ENCODE results near the gene ANO2.
"Not testable (repeated sequence)": the region's sequence is repeated elsewhere in the genome, so short reads cannot be mapped to it uniquely, and the experiment has no call there.

Gene ANO2

GRCh38 chr12:5887819-5888218 lies 57.2 kb downstream of the ANO2 start:
- DNase-seq (ENCODE audit: low spot score), result not testable (repeated sequence)

DNA sequence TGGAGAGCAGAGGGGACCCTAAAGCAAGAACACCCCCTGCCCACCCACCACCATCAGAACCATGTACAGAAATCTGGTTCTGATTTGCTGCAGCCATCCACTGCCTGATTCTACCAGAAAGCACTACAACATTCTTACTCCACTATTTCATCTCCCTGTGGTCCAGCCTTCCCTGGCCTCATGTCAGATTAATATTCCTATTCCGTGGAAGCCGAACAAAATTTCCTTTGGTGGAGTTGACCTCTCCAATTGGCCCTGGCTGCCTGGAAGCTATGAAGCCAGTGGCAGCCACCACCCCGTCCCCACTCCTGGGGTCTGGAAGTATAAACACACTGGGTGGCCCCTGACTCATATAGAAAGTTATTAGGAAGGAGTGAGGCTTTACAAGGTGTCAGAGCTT lies 60.2 kb downstream of the ANO2 start:
- no peak for DNase-seq (ENCODE audit: low spot score)

DNA sequence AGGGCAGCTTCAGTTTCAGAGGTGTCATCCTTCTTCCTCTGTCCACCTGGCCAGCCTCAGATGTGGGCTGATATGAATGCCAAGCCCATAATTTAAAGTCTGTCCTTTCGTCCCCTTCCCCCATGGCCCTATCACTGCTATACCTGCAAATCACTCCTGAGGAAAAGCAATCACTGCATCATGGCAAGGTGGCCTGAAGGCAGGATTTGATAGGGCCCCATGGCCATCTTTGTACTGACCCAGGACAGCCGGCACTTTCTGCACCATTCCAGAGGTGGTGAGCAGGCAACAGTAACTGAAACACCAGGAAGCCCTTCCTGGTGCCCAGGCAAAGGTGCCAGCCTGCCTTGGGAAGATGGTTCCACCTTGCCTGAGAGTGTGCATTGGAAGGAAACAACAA lies 60.8 kb downstream of the ANO2 start:
- no peak for DNase-seq (ENCODE audit: low spot score)

- no peak for DNase-seq (ENCODE audit: low spot score)
Observed at GRCh38 chr12:5882511-5883190, 62.4 kb downstream of the ANO2 start.

- DNase-seq (ENCODE audit: low spot score), result no peak
Observed at GRCh38 chr12:5881666-5882065, 63.4 kb downstream of the ANO2 start.

DNA sequence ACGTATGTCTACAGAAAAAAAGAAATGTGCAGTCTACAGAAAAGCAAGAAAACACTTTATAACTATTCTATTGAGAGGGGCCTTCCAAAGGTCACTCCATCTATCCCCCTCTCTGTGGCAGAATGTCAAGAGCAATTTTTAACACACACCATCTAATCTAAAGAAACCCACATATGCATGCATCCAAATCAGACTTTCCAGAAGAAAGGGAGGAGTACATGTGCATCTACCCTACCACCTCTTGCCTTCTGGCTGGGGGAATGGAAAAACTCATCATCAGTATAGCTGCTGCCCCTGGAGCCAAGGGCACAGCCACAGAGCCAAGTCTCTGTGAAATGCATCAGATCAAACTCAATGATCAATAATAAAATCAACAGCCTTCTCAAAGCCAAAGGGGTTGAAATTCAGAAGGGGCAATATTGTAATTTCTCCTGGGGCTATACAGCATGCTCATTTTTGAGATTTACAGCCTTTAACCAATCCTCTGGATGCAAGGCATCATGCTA lies 63.9 kb downstream of the ANO2 start:
- no peak for DNase-seq (ENCODE audit: low spot score)

DNA sequence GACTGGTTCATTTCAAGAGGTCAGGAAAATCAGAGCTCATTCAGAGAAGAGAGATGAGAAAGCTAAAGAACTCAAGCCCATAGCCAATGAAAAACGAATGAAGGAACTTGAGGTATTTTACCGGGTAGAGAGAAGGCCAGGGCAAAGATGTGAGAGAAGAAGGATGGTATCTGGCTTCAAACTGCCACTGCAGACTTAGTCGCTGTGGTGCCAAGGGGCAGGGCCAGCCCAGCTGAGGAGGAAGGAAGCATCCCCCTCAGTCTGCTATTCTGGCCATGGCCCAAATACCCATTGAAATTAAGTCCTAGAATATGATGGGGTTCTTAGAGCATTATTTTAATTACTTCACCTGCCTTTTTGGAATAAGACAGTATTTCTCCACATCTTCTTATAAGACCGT lies 69.2 kb downstream of the ANO2 start:
- no peak for DNase-seq (ENCODE audit: low spot score)

GRCh38 chr12:5874514-5874913 lies 70.5 kb downstream of the ANO2 start:
- no peak for DNase-seq (ENCODE audit: low spot score)

DNA sequence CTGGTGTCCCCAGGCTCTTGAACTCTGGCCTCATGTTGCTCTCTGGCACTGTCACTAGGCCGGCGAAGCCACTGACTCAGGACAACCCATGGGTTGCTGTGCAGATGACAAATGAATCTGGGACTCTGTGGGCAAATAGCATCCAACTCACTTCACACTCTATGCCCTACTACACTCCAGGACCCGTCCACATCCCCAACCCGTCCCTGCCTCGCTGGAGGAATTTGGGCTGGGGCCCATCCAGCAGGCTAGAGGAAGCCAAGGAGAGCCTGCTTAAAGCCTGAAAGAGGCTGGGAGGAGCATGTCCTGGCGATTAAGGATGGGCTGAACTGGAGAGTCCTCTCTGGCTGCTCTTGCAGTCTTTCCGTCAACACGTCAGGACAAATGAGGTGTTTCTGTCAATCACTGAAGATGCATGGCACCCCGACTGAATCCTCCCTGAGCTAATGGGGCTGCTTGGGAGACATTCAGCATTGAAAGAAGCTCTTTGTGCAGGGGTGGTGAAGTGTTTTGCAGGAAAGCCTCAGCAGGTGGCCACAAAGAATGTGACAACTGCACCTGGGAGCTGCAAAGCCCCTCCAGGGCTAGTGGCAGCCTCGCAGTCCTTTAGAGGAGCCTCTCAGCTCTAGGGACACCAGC lies 71.7 kb downstream of the ANO2 start:
- DNase-seq (ENCODE audit: low spot score), result no peak

DNA sequence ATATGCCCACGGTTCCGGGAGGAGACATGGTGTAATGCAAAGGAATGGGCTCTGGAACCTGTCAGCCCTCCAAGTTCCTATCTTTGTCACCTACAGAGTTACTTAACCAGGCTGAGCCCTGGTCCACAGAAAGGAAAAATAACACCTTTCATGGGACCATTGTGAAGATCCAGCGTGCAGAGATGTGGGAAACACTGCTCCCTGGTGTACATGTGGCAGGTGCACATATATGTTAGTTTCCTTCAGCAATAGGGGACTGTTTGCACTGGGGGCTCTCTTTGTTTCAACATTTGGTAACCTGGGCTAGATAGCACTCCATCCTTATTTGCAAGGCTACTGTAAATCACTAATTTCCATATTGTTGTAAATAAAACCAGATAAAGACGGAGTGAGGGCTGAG lies 72.3 kb downstream of the ANO2 start:
- DNase-seq (ENCODE audit: low spot score), result peak; percentile 1

- DNase-seq (ENCODE audit: low spot score), result no peak
Observed at GRCh38 chr12:5871741-5872140, 73.3 kb downstream of the ANO2 start.

- DNase-seq (ENCODE audit: low spot score), result no peak
Observed at GRCh38 chr12:5870183-5870582, 74.9 kb downstream of the ANO2 start.

DNA sequence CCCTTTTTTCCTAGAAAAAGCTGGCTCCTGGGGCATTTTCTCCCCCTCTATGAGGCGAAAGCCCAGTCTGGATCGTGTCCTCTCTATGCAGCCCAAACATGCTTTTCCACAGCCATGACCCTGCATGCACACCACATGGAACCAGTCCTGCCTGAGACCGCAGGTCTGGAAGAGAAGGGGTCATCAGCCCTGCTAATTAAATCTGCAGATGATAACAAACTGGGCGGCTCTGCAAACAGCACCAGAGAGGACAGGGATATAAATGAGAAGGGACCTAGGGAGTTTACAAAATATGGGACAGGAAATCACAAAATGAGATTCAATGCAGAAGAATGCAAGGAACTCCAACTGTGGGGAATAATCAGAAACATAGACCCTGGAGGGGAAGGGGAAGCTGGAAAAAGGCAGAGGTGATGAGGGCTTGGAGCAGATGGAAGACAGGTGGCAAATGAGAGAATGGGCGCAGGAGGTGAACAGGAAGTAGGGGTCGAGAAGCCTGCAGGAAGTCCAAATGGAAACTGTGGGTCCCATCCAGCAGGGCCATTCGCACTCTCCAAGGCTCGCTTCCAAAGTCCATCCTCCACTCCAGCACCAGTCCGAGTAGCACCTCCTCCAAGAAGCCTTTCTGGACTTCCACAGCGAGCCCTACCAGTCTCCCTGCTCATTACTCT lies 76.3 kb downstream of the ANO2 start:
- no peak for DNase-seq (ENCODE audit: low spot score)

DNA sequence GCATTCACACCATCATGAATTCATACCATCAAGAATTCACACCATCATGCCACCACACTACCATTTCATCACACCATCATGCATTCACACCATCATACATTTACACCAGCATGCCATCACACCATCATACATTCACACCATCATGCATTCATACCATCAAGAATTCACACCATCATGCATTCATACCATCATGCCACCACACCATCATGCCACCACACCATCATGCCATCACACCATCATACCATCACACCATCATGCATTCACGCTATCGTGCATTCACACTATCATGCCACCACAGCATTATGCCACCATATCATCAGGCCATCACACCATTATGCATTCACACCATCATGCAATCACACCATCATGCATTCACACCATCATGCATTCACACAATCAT lies 79.7 kb downstream of the ANO2 start:
- DNase-seq (ENCODE audit: low spot score), result no peak

GRCh38 chr12:5864972-5865371 lies 80.1 kb downstream of the ANO2 start:
- no peak for DNase-seq (ENCODE audit: low spot score)

DNA sequence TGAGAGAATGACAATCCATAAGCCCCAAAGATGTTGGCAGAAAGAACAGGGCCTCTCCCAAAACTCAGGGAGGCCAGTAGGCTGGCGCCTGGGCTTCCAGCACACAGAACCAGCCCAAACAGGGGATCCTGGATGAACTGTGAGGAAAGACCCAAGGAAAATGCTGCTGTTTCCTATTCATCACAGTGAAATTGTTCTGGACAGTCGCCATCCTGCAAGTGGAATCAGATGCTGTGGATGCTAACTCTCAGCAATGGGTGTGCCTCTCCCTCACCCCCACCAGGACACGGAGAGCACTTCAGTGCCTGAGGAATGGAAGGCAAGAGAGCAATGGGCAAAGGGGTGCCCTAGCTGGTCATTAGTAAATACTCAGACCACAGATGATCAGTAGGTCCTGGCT lies 80.8 kb downstream of the ANO2 start:
- DNase-seq (ENCODE audit: low spot score), result no peak

- DNase-seq (ENCODE audit: low spot score), result no peak
Observed at GRCh38 chr12:5861416-5861815, 83.6 kb downstream of the ANO2 start.

GRCh38 chr12:5856692-5857091 lies 88.4 kb downstream of the ANO2 start:
- DNase-seq (ENCODE audit: low spot score), result no peak

DNA sequence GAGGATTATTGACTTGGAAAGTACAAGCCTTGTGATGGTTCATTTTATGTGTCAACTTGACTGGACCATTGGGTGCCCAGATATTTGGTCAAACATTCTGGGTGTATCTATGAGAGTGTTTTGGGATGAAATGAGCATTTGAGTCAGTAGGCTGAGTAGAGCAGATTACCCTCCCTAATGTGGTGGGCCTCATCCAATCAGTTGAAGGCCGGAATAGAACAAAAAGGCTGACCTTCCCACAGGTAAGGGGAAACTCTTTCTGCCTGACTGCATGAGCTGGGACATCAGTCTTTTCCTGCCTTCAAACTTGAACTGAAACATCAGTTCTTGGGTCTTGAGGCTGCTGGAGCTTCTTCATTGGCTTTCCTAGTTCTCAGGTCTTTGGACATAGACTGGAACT lies 98.1 kb downstream of the ANO2 start:
- DNase-seq (ENCODE audit: low spot score), result no peak

DNA sequence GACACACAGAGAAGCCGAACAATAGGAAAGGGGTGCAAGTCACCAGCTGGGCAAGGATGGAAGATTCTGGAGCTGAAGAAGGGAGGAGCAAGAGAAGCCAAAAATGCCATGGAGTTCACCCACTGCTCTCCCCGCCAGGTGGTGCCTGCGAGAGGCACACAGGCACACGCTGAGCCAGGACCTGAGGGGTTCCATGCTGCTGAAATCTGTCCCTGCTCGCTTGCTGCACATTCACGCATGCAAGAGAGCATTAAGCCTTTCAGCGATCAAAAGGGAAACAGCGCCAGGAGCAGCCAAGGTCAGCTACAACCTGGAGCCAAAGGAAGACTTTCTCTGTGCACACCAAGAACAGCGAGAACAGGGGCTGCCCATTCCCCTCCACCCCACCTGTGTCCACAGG lies 104.1 kb downstream of the ANO2 start:
- DNase-seq (ENCODE audit: low spot score), result no peak

DNA sequence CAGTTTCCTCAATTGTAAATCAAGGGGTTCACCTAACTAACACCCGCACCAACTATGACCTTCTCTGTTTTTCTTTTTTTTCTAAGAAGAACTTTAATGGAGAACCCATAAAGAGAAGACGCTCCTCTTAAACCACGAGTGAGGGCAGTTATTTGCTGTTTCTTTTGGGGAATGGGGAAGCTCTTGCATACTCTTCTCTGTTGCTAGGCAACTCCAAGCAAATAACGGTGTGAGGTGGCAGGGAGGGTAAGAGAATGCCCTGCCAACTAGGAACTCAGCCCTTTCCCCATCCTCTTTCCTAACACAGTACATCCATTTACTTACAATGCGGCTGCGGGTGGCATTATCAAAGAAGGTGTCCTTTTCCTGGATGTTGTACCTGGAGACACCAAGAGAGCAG lies 114.9 kb downstream of the ANO2 start:
- no peak for DNase-seq (ENCODE audit: low spot score)

DNA sequence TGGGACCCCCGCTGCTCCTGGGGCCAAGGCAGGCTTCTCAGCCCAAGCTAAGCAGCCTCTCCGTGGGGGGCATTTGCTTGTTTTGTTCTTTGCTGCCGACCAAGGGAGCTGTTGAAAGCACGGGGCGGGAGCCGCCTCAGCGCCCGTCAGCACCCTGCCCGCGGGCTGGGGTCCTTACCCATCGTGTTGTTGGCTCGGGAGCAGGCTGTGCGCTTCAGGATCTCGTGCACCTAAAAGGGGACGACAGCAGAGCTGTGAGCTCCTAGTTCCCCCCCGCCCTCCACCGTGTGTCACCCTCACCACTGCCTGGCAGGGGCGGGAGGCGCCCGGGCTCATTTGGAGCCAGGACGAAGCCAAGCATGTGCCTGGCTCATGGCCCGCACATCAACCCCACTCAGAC lies 117.5 kb downstream of the ANO2 start:
- no peak for DNase-seq (ENCODE audit: low spot score)

DNA sequence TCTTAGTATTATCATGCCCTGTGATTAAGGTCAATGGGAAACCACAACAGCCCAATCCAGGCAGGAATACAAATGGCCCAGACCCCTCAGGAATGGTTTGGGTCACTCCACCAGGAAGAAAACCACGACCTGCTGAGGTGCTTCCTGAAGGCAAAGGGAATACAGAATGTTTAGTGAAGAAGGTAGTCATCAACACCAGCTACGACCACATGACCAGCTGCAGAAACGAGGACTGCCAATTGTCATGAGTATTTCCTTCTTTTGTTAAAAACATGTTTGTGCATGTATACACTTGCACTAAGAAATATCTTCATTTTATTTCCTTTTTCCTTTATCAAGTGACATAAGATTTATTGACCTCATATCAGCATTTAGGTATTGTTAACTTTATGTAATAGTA lies 119.3 kb downstream of the ANO2 start:
- DNase-seq (ENCODE audit: low spot score), result not testable (repeated sequence)

Measured in cerebellar cortex (tissue), 1 donor.